Amygdala (tissue), 56 donors: ENCODE results near the gene MACROD2.

Experiments used
- DNase-seq, 56 donors: peaks; one replicate each; lab custom pipeline; 2025; lab: John Stamatoyannopoulos, UW

MACROD2 gene

DNA sequence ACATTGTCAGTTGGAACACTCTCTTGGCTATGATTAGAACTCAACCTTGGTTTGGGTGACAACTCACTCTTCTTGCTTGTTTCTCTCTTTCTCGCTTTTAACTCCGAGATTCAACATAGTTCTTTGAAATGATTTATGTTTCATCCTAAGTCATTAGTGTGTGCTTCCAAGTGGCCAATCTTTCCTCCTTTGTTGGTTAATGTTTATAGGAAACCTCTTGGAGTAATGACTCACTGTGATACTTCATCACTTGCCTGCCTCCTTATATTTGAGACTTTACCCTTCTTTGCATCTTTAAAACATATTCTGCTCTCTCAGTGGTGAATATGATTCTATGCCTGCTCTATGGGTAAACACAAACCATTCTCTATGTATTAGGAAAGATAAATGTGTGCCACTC, 621.8 kb downstream of the MACROD2 start:
- no peak for DNase-seq

DNA sequence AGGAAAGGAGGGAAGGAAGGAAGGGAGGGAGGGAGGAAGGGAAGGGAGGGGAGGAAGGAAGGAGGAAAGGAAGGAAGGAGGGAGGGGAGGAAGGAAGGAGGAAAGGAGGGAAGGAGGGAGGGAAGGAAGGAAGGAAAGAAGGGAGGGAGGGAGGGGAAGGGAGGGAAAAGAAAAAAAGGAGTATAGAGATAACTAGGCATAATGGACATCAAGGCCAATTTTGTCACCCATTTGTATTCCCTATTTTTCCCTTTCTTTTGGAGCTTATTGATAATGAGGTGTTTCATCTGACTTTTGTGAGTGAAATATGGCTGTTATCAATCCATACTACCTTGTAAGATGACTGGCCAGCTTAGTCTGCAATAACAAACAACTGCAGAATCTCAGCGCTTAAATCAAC, 624.1 kb downstream of the MACROD2 start:
- DNase-seq: no peak

DNA sequence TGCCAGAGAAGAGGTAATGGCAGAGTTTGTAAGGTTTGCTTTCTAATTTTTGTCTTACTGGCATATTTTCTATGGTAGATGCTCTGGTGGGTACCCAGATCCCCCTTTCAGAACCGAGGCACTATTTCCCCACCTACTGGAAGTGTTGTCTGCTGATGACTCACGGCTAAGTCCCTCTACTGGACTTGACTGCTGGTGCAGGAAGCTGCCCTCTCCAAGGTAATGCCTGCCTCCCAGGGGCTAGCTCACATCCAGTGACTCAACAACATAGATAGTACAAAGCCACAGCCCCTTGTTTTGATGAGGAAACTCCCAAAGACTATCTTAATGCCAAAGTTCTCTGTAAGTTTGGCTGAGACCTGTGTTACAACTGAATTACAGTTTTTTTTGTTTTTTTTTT, 627.5 kb downstream of the MACROD2 start:
- DNase-seq: no peak

DNA sequence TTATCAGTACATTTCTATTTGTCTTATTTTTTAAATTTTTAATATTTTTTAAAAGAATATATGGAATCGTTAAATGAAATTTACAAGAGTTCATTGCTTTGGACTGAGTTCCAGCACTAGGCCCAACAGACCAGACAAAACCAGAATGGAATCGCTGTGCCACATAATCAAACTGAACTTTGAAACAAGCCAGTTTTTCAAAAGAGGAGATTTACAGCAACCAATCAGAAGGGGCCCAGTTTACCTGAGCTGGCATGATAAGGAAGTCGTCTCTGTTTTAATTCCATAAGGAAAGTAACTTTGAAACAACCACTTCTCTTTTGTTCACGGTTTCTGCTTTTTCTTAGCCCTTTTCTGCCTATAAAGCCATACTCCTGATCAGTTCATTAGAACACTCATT, 635.7 kb downstream of the MACROD2 start:
- no peak for DNase-seq

DNA sequence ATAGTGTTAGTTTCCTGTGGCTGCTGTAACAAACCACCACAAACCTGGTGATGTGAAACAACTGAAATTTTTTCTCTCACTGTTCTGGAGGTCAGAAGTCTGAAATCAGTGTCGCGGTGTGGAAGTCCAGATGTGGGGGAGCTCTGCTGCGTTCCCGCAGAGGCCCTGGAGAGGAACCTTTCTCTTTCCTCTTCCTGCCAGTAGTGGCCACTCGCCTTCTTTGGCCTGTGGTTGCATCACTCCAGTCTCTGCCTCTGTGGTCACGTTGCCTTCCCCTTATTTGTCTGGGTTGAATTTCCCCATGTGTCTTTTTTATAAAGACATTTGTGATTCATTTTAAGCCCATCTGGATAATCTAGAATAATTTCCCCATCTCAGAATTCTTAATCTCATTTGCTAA, 637.6 kb downstream of the MACROD2 start:
- no peak for DNase-seq

DNA sequence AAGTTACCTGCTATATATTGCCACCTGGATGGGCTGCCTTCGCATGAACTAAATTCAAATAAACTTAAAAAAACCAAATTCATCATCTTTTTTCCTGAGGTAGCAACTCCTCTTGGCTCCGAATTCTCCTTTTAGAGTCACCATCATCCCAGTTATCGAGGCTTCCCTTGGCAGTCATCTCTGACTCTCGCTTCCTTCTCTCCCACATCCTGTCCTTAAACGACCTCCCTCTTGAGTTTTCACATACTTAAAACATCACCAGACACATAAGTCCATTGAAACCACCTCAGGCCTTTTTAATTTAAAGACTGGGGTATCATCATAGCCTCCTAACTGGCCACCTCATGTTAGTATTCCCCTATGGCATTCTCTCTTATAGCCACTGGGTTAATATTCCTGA, 638.2 kb downstream of the MACROD2 start:
- DNase-seq: no peak

DNA sequence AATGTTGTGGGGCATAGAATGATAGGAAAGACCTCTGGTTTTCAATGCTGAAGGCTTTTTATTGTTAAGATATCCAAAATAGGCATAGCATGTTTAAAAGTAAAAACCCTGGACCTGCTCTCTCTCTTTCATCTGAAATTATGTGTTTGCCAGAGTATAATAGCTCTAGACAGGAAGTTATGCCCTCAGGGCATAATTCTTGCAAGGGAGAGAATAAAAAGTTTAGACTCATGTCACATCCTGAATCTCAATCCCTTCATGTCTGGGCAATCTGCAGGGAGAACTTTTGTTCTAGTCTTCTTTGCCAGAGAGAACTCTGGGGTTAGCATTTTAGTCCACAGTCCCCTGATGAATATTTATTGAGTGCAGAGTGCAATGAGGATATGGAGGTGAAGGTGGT, 639.3 kb downstream of the MACROD2 start:
- DNase-seq: no peak

DNA sequence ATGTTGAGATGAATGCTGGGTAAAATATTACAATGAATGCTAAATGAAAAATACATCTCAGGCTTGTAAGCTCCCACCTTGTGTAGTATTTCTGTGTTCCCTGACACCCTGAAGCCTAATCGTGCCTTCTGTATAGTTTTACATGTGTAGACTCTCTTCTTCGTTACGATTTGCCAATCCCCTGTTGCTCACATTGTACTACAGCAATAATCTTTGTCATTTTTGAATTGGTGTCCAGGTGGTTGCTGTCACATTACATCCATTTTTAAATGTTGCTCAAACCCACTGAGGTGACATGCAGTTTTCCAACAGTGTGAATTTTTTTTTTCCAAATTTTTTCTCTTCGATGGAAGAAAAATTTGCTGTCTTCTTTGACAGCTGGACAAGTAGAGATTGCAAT, 642.1 kb downstream of the MACROD2 start:
- DNase-seq: no peak

DNA sequence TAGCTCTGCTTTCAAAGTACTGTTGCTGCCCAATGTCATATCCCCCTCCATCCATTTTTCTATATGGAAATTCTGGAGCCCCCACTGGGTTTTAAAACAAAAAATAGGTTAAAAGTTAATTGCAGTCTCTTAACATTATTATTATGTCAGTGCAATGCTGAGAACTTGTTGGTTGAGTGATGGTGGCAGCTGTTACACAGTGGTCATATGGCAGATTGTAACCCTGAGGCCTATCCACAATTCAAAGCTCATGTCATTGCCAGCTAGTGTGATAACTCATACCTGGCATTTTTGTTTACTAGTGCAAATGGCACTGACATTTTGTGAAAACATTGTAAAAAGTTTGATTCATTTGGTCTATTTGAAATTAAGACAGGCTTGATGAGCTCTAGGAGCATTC, 647.8 kb downstream of the MACROD2 start:
- no peak for DNase-seq

DNA sequence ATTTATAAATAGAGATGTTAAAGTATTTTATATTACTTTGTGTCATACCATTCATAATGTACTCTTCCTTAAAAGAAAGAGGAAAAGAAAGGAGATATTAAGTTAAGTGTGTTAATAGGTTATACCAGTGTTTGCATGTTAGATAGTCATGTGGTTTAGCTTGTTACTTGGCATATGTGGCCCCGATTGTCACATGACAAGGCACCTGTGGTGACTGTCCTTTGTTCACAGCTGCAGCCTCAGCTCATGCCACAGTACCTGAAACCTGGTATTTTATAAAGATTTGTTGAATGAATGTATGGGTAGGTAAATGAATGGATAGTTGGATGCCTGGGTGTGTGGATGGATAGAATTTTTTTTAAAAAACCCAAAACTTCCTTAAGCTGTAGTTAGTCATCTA, 648.2 kb downstream of the MACROD2 start:
- no peak for DNase-seq

DNA sequence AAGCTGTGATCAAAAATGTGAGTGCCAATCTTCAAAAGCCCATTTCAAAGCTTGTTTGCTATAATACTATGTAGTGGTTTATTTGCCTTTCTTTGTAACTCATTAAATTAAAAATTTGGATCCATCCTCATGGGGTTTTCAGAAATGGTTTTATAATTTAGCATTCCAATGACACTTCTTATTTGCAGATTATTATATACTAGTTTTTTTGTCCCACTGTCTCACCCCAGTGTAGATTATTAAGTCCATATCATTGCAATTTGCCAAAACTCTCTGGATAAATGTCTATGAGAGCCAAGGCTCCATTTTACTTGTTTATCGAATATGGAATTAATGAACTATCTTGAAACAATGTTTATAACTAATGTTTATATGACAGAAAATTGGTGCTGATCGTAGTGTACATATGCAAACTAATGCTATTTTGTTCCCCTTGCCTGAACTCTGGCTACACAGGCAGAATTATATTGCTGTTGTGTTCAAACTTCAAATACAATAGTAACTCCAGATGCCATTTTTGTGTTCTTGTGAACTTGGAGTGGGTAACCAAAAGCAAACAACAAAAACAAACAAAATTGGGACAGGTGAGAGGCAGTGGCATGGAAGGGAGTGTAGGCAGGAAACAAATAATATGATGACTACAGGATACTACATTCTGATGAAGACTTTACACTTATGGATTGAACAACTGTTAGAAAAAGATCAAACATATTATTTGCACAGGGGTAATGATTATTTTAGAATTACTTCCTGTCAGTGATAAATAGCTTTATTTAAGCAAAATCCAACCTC, 649.2 kb downstream of the MACROD2 start:
- no peak for DNase-seq

DNA sequence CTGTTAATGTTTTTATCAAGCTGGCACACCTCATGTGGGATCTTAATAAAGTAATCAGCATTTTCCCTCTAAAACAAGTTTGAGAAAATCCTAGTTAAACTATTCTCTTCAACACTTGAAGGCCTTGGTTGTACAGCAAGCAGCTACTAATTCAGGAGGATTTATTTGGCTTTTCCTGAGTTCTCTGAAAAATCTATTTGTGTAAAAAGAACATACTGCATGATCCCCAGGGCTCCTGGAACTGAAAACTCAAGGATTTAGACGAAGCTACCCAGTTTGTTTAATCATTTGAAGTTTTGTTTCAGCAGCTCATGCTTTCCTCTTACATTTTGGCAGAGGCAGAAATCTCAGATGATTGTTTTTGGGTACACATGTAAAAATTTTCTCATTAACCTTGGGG, 651.7 kb downstream of the MACROD2 start:
- DNase-seq: no peak

DNA sequence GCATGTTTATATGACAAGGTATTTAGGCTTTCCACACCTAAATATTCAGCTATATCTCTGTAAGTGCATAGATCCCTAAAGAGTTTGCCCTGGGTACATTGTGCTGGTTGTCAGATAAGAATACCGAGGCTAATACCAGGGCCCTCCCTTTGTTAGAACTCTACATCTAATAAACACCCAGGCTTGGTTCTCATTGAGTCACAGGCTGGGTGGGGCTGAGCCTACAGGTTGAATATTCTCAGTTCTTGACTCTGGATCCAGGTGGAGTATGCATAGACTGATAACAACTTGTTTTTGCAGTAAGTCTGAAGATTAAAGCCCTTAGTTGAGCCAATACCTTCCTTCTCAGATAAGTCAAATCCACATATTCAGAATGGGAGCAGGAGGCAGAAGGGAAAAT, 654.3 kb downstream of the MACROD2 start:
- no peak for DNase-seq

DNA sequence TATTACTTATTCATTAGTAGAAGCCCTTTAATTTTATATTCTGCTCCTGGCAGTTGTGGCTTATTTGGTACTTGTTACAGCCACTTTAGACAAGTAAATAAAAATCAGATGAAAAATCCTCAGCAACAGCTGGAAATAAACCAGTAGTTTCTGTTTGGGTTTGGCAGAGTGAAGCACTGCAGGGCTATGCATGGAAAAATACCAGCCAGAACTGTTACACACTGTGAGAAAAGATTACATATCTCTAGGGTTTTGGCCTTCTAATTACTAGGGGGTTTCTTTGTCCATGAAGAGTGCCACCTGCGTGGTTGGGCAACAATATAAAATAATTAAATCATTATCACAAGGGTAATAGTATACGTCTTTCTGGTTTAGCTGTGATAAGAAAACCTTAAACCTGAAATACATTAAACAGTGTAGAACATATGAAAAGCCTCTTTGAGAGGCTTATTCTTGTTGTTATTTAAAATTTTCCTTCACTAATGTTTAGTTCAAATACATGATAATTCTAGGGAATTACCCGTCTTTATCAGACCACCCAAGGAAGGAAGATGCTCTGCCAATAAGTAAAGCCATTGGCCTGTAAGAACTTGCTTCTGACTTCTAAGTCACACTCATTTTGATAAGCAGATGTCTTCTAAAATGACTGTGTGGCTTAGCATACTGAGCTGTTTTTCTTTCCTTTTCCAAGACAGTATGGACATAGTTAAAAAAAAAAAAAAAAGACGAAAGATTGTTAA, 662.1 kb downstream of the MACROD2 start:
- no peak for DNase-seq

DNA sequence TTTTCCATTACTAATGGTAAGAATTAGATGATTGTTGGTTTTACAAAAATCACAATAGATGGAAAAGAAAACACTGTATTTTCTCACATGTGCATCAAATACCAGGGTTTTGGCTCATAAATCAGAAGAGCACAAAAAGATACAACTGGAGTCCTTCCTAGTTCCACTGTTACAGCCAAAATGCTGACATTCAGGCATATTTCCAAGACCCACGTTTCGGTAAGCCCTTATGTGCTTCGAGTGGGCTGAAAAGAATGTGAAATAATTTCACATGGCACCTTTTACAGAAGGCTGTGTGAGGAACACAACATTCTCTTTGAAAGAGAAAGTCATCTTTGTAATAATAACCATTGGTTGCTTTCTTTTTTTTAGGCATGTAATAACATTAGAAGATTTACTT, 668.8 kb downstream of the MACROD2 start:
- DNase-seq: no peak

DNA sequence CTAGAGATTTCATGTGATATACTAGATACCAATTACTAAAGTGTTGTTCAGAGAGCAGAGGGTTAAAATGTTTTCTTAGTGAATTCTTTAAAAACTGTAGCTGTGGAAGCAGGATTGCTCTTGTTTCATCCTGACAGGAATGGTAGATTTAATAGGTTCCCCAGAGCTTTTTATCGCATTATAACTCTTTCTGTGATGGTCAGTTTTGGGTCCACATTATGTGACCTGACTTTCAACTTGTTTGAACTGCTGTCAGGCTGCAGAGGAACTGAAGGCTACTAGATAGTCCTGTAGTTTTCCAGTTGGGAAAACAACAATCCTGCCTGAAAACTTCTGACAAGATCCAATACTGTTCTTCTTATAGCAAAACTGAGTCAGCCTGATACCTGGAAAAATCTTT, 671.4 kb downstream of the MACROD2 start:
- no peak for DNase-seq

DNA sequence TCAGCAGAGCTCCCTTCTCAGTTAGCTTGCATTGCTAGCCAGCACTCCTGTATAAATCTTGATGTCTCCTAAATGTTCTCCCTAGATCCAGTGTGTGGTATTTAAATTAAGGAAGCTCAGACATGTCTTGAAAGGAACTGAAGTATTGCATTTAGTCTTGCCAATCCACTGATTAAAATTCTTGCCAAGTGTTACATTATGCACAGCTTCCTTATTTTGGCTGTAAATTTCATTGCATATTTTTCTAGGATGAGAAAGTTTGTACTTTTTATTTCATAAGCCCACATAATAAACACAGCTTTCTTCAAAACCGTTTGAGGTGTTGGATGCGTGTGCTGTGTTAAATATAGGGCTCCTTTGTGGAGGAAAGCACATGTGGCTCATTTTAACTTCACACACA, 671.9 kb downstream of the MACROD2 start:
- DNase-seq: peak in 1 of 56 donors; percentile 5

DNA sequence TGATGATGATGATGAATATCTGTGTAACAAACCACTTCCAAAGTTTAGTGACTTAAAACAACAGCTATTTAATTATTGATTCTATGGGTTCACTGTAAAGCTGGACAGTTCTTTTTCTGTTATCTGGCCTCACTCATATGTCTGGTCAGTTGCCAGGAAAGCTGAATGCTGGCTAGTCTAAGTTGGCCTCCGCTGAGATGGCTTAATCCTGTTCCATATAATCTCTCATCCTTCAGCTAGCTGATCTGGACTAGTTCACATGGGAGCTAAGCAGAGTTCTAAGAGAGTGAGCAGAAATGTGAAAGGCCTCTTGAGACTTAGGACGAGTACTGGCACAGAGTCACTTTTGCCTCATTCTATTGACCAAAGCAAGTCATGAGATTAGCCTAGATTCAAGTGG, 676.8 kb downstream of the MACROD2 start:
- no peak for DNase-seq

DNA sequence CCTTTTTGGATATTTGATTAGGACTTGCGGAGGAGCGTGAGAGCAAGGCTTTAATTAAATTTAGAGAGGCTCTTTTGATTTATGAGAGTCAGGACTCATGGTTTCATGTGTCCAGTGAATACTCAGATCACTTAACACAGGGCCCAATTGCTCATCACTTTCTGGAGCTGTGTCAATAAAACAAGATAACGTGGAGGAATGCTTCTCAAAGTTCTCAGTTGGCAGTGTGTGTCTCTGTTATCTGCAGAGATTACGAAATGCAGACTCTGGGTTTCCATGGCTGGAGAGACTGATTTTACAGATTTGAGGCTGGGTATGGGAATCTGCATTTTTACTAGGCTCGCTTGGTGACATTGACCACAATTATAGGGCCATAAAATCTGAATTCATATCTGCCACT, 677.8 kb downstream of the MACROD2 start:
- no peak for DNase-seq

DNA sequence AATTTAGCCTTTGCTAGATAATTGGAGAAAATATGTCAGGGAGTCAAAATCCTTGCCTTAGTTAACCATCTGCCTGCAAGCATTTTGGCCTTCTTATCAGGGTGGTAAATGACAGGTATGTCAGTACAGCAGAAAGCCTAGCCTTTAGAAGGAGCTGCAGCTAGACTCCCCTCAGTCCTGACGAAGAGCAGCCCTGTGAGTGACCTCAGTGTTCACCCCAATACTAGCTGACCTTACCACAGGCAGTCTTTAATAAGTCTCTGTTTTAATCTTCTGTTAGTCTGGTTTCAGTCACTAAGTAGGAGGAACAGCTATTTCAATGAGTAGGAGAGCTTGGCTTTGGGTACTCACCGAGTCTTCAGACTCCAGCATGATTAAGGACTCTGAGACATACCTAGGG, 682.1 kb downstream of the MACROD2 start:
- no peak for DNase-seq

DNA sequence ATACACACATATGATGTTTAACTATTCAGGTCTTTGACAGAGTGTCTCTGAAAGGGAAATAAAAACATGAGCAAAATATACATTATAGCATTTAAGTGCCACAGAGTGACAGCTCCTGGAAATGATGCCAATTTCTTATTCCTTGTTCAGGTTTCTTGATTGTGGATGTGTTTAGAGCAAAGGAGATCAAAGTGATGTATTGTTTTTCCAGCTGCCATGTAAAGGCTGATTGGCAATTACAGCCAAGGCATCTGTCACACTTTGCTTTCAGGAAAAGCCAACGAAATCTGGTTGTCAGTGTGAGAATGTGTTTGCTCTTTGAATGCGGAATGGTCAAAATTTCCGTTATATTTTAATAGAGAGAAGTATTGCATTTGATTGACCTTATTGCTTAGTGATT, 689.9 kb downstream of the MACROD2 start:
- DNase-seq: no peak

DNA sequence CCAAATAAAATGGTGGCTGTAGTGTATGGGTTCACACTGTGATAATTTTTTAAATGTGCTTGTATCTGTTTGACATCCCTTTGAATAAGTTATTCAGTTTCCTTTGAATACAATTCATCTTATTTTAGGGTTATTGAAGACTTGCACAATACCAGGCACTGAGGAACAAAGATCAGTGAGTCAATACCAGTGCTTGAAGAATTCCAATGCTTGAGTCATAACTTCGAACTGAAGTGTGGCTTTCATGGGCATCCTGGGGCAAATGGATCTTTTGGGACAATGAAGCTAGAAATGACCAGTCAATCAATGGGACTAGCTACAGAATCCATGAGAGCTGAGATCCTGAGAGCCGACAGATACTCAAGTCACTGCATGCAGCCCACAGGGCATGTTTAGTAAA, 692.0 kb downstream of the MACROD2 start:
- DNase-seq: no peak
